Cortex of kidney (tissue), 1 donor: ENCODE data around the gene ASB6.
"Not testable (repeated sequence)": the region's sequence is repeated elsewhere in the genome, so short reads cannot be mapped to it uniquely, and the experiment has no call there.

ENCODE experiments used
- DNase-seq: peaks from one replicate; lab custom pipeline; 2025; lab: John Stamatoyannopoulos, UW

The ASB6 gene

GRCh38 chr9:129644365-129644764 is 2.4 kb upstream of the ASB6 start:
- no peak for DNase-seq

- DNase-seq, result no peak
Observed at GRCh38 chr9:129643706-129644105, 1.8 kb upstream of the ASB6 start.

GRCh38 chr9:129640871-129641749 is 841 bp downstream of the ASB6 start:
- DNase-seq, result no peak

GRCh38 chr9:129640086-129640870 is 1.7 kb downstream of the ASB6 start:
- DNase-seq, result no peak

- DNase-seq, result no peak
Observed at GRCh38 chr9:129639756-129640085, 2.2 kb downstream of the ASB6 start.

- no peak for DNase-seq
Observed at GRCh38 chr9:129639034-129639630, 2.8 kb downstream of the ASB6 start.

GRCh38 chr9:129637673-129638439 is 4.1 kb downstream of the ASB6 start:
- no peak for DNase-seq

GRCh38 chr9:129637102-129637501 is 4.8 kb downstream of the ASB6 start:
- DNase-seq, result no peak

- DNase-seq, result not testable (repeated sequence)
Observed at GRCh38 chr9:129636343-129636742, 5.6 kb downstream of the ASB6 start.

GRCh38 chr9:129635099-129636065 is 6.6 kb downstream of the ASB6 start:
- no peak for DNase-seq

GRCh38 chr9:129633848-129634247 is 8.1 kb downstream of the ASB6 start:
- DNase-seq, result no peak

GRCh38 chr9:129633207-129633606 is 8.7 kb downstream of the ASB6 start:
- DNase-seq, result no peak

- no peak for DNase-seq
Observed at GRCh38 chr9:129632460-129632859, 9.5 kb downstream of the ASB6 start.

GRCh38 chr9:129631674-129632129 is 10.2 kb downstream of the ASB6 start:
- DNase-seq, result no peak

GRCh38 chr9:129630967-129631673 is 10.8 kb downstream of the ASB6 start:
- no peak for DNase-seq

GRCh38 chr9:129629251-129629820 is 12.6 kb downstream of the ASB6 start:
- DNase-seq, result no peak

GRCh38 chr9:129628709-129629108 is 13.2 kb downstream of the ASB6 start:
- no peak for DNase-seq

GRCh38 chr9:129627556-129628440 is 14.2 kb downstream of the ASB6 start:
- DNase-seq, result no peak
